ENCODE data around the gene PRIM2.
"Not testable (repeated sequence)": the region's sequence is repeated elsewhere in the genome, so short reads cannot be mapped to it uniquely, and the experiment has no call there.

PRIM2 gene

GRCh38 chr6:57310095-57310816 is 7.2 kb upstream of the PRIM2 start:
- DNase-seq (ENCODE audit: low spot score) = not testable (repeated sequence)

- no peak for DNase-seq (ENCODE audit: low spot score)
Observed at GRCh38 chr6:57310817-57311157, 6.6 kb upstream of the PRIM2 start.

- not testable (repeated sequence) for DNase-seq (ENCODE audit: low spot score)
Observed at GRCh38 chr6:57311300-57312003, 6.0 kb upstream of the PRIM2 start.

GRCh38 chr6:57312004-57312345 is 5.5 kb upstream of the PRIM2 start:
- DNase-seq (ENCODE audit: low spot score) = no peak

GRCh38 chr6:57313009-57313408 is 4.4 kb upstream of the PRIM2 start:
- no peak for DNase-seq (ENCODE audit: low spot score)

GRCh38 chr6:57313711-57314471 is 3.5 kb upstream of the PRIM2 start:
- no peak for DNase-seq (ENCODE audit: low spot score)

- no peak for DNase-seq (ENCODE audit: low spot score)
Observed at GRCh38 chr6:57315111-57315510, 2.3 kb upstream of the PRIM2 start.

GRCh38 chr6:57315851-57316250 is 1.6 kb upstream of the PRIM2 start:
- no peak for DNase-seq (ENCODE audit: low spot score)

- peak; percentile 83 for DNase-seq (ENCODE audit: low spot score)
Observed at GRCh38 chr6:57316581-57317059, 810 bp upstream of the PRIM2 start.

GRCh38 chr6:57324538-57324937 is 7.1 kb downstream of the PRIM2 start:
- DNase-seq (ENCODE audit: low spot score) = no peak

GRCh38 chr6:57327311-57327710 is 9.9 kb downstream of the PRIM2 start:
- DNase-seq (ENCODE audit: low spot score) = no peak

- no peak for DNase-seq (ENCODE audit: low spot score)
Observed at GRCh38 chr6:57328074-57328473, 10.6 kb downstream of the PRIM2 start.

GRCh38 chr6:57329933-57330332 is 12.5 kb downstream of the PRIM2 start:
- DNase-seq (ENCODE audit: low spot score) = no peak

GRCh38 chr6:57342148-57342669 is 24.8 kb downstream of the PRIM2 start:
- DNase-seq (ENCODE audit: low spot score) = no peak

GRCh38 chr6:57343342-57343741 is 25.9 kb downstream of the PRIM2 start:
- not testable (repeated sequence) for DNase-seq (ENCODE audit: low spot score)

- not testable (repeated sequence) for DNase-seq (ENCODE audit: low spot score)
Observed at GRCh38 chr6:57346715-57347114, 29.3 kb downstream of the PRIM2 start.

- DNase-seq (ENCODE audit: low spot score) = not testable (repeated sequence)
Observed at GRCh38 chr6:57347597-57347996, 30.2 kb downstream of the PRIM2 start.

GRCh38 chr6:57350443-57350842 is 33.0 kb downstream of the PRIM2 start:
- DNase-seq (ENCODE audit: low spot score) = not testable (repeated sequence)

GRCh38 chr6:57352596-57352995 is 35.2 kb downstream of the PRIM2 start:
- DNase-seq (ENCODE audit: low spot score) = not testable (repeated sequence)

- DNase-seq (ENCODE audit: low spot score) = not testable (repeated sequence)
Observed at GRCh38 chr6:57358319-57358718, 40.9 kb downstream of the PRIM2 start.

GRCh38 chr6:57359766-57360165 is 42.3 kb downstream of the PRIM2 start:
- not testable (repeated sequence) for DNase-seq (ENCODE audit: low spot score)

GRCh38 chr6:57362340-57362739 is 44.9 kb downstream of the PRIM2 start:
- not testable (repeated sequence) for DNase-seq (ENCODE audit: low spot score)

Data from iPS-NIHi11 (cell line).